ENCODE measurements around the gene PLA1A.

PLA1A gene

GRCh38 chr3:119575507-119575906 is 22.2 kb upstream of the PLA1A start:
- DNase-seq (ENCODE audit: low spot score): no peak
- no peak overlapping the region for H3K27ac ChIP-seq
- POLR2A ChIA-PET (ENCODE audit: low non-redundant PET): no interaction called here
- no peak for TF ChIP-seq CTCF (conservative IDR thresholded peaks at IDR 0.05; ENCODE audit: low read depth)
- CTCF ChIA-PET: no interaction called here

GRCh38 chr3:119579366-119580066 is 18.2 kb upstream of the PLA1A start, which contains the start of gene ADPRH:
Gene ADPRH (plus strand): TSS chr3:119579492. CDS start chr3:119582170, 2,678 bp downstream.
- POLR2A ChIA-PET (ENCODE audit: low non-redundant PET): no interaction called here
- H3K27ac ChIP-seq: no peak within 1 kb of the TSS
- DNase-seq (ENCODE audit: low spot score): peak; percentile 75
- CTCF ChIA-PET: interaction anchor here (0.7 kb wide), 1 partner anchor 729 kb away, joined by 4 read pairs; no protein-coding TSS in a partner anchor
- TF ChIP-seq CTCF (conservative IDR thresholded peaks at IDR 0.05; ENCODE audit: low read depth): no peak

GRCh38 chr3:119580067-119580760 is 17.5 kb upstream of the PLA1A start:
- TF ChIP-seq CTCF (conservative IDR thresholded peaks at IDR 0.05; ENCODE audit: low read depth): no peak
- H3K27ac ChIP-seq: no peak overlapping the region
- ChIA-PET CTCF (interaction anchor here (0.7 to 0.8 kb wide), 3 partner anchors 20 to 756 kb away, joined by 3 to 4 read pairs (median 4); no protein-coding TSS in a partner anchor), POLR2A (ENCODE audit: low non-redundant PET) (no interaction called here)
- no peak for DNase-seq (ENCODE audit: low spot score)

- H3K27ac ChIP-seq: no peak overlapping the region
- no peak for DNase-seq (ENCODE audit: low spot score)
- no peak for TF ChIP-seq CTCF (conservative IDR thresholded peaks at IDR 0.05; ENCODE audit: low read depth)
- ChIA-PET POLR2A (ENCODE audit: low non-redundant PET) (no interaction called here), CTCF (no interaction called here)
These were observed 15.5 kb upstream of the PLA1A start for GRCh38 chr3:119582178-119582577.

GRCh38 chr3:119585208-119585607 is 12.5 kb upstream of the PLA1A start:
- no peak for TF ChIP-seq CTCF (conservative IDR thresholded peaks at IDR 0.05; ENCODE audit: low read depth)
- no peak overlapping the region; the same call in 1 of the 2 replicates for H3K27ac ChIP-seq
- ChIA-PET POLR2A (ENCODE audit: low non-redundant PET) (no interaction called here), CTCF (no interaction called here)
- DNase-seq (ENCODE audit: low spot score): no peak

- no peak overlapping the region for H3K27ac ChIP-seq
- POLR2A ChIA-PET (ENCODE audit: low non-redundant PET): no interaction called here
- no peak for TF ChIP-seq CTCF (conservative IDR thresholded peaks at IDR 0.05; ENCODE audit: low read depth)
- CTCF ChIA-PET: no interaction called here
- DNase-seq (ENCODE audit: low spot score): no peak
These were observed 11.7 kb upstream of the PLA1A start for GRCh38 chr3:119585856-119586570.
